BJ (cell line): ENCODE data around the gene DNAAF1. TPM values are rescaled to one million over a fixed set of nuclear protein-coding genes. Genes with fewer than 3 reads are reported as not detected.

Source experiments
- CTCF ChIA-PET: fragments of 350-600 bp; formaldehyde crosslinking; extraction: SDS; loops from one replicate; lab custom pipeline; 2021; ENCODE audit warnings: antibody characterized with exemption, inconsistent platforms; lab: Yijun Ruan, JAX
- POLR2A ChIA-PET: fragments of 300-600 bp; sonication (Branson Sonifier 250); formaldehyde crosslinking; extraction: SDS; loops from one replicate; lab custom pipeline; 2021; ENCODE audit warnings: antibody characterized with exemption; lab: Charles Lee
- DNase-seq: peaks from one replicate; pipeline ENCODE4 v3.0.0-alpha.2; 2011; ENCODE audit warnings: low read depth
- H3K27me3 ChIP-seq: 2 replicates; pipeline ENCODE4 v1.6.0; 2011; ENCODE audit warnings: low read length; ENCODE audit not compliant: control insufficient read depth, insufficient read depth
- H3K36me3 ChIP-seq: 2 replicates; pipeline ENCODE4 v1.5.1; 2011; ENCODE audit warnings: low read length; ENCODE audit not compliant: control insufficient read depth, insufficient read depth
- H3K4me3 ChIP-seq: 2 replicates; pipeline ENCODE4 v1.5.1; 2011; ENCODE audit warnings: low read depth, mild to moderate bottlenecking, control low read depth, low read length
- CTCF ChIP-seq: IDR thresholded peaks from 2 replicates; pipeline ENCODE4 v1.5.1; 2011; ENCODE audit warnings: low read depth, mild to moderate bottlenecking, control low read depth, inconsistent platforms, low read length, moderate library complexity; ENCODE audit not compliant: insufficient read depth
- polyA plus RNA-seq: library from polyadenylated mRNA; depleted of rRNA; stranded (reverse); fragments of >200 nt; gene quantifications from 2 replicates; pipeline ENCODE4 v1.2.3, GENCODE V29; 2011

DNAAF1 gene
- polyA plus RNA-seq, 1 experiment = not detected

GRCh38 chr16:84143784-84144199 lies 1.3 kb upstream of the DNAAF1 start:
- Histone ChIP-seq H3K36me3 (no peaks in the 10 kb centered on the region), H3K27me3 (peaks cover 2% of the 10 kb centered on the region; the same call in 1 of the 2 replicates), H3K4me3 (peak overlapping the region; percentile 98)
- CTCF ChIA-PET = no interaction called here
- no peak for DNase-seq
- TF ChIP-seq CTCF = no peak
- POLR2A ChIA-PET = no interaction called here

GRCh38 chr16:84144209-84144858 lies 774 bp upstream of the DNAAF1 start:
- peaks cover 2% of the 10 kb centered on the region; the same call in 1 of the 2 replicates for H3K27me3 ChIP-seq
- peak overlapping the region; percentile 98 for H3K4me3 ChIP-seq
- no peak for DNase-seq
- TF ChIP-seq CTCF = peak; percentile 35
- no peaks in the 10 kb centered on the region for H3K36me3 ChIP-seq
- ChIA-PET CTCF (interaction anchor here (0.9 to 1.2 kb wide), 2 partner anchors 27 to 60 kb away, joined by 3 to 5 read pairs; partner anchors contain the start of gene MBTPS1), POLR2A (no interaction called here)

- no peak for DNase-seq
- H3K4me3 ChIP-seq = no peak overlapping the region
- ChIA-PET POLR2A (no interaction called here), CTCF (no interaction called here)
- H3K36me3 ChIP-seq = no peaks in the 10 kb centered on the region
- TF ChIP-seq CTCF = no peak
- peaks cover 3% of the 10 kb centered on the region; the same call in 1 of the 2 replicates for H3K27me3 ChIP-seq
Observed at GRCh38 chr16:84150926-84151325, 5.8 kb downstream of the DNAAF1 start.

- CTCF ChIA-PET = no interaction called here
- POLR2A ChIA-PET = no interaction called here
- Histone ChIP-seq H3K4me3 (no peak overlapping the region), H3K27me3 (peaks cover 3% of the 10 kb centered on the region), H3K36me3 (no peaks in the 10 kb centered on the region)
- no peak for TF ChIP-seq CTCF
- DNase-seq = no peak
Observed at GRCh38 chr16:84153660-84154214, 8.6 kb downstream of the DNAAF1 start.

- Histone ChIP-seq H3K27me3 (peaks cover 4% of the 10 kb centered on the region), H3K4me3 (no peak overlapping the region), H3K36me3 (no peaks in the 10 kb centered on the region)
- CTCF ChIA-PET = interaction anchor here (0.9 to 1.2 kb wide), 2 partner anchors 10 to 153 kb away, joined by 3 read pairs; partner anchors contain the start of genes DNAAF1 and HSDL1
- POLR2A ChIA-PET = no interaction called here
- no peak for DNase-seq
- TF ChIP-seq CTCF = no peak
Observed at GRCh38 chr16:84155226-84155625, 10.1 kb downstream of the DNAAF1 start.
